ENCODE measurements around the gene PAX3.

DNA sequence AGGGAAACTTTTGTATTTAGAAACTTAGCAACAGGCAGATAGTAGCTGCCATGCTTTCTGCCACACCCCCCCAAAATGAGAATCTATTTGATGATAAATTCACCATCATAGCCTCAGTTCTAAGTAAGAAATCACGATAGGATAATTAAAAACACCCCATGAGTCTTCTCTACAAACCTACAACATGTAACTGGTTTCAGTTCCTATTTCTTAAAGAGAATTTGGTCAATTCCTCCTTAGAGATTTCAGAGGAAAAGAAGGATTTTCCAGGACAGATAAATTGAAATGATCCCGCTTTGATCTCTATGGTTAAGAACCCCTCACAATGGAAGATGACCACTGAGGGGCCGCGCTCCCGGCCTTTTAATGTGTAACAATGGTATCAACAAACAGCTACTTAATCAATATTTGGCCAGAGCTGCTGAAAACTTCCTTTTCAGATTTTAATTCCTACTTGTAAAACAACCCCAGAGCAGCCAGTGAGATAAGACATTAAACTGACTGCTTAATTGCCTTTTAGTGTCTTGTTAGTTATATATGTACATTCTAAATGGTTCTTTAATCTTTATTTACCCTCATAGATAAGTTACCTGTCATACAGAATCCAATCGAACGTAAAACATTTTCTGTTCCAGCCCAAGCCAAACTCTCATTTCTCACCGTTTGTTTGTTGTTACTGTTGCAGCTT lies 10.1 kb downstream of the PAX3 start:
- TF ChIP-seq FOXJ3 (CRISPR knock-in tag; IDR thresholded peaks at IDR 0.05; ENCODE audit: borderline replicate concordance) (no peak), SP1 (CRISPR knock-in tag; conservative IDR thresholded peaks at IDR 0.05) (no peak), CTCF (IDR thresholded peaks at IDR 0.05) (no peak), ATF6 (CRISPR knock-in tag; IDR thresholded peaks at IDR 0.05) (no peak), MLX (CRISPR knock-in tag; IDR thresholded peaks at IDR 0.05) (no peak), ELF4 (CRISPR knock-in tag; IDR thresholded peaks at IDR 0.05; ENCODE audit: low read depth) (no peak), MAX (CRISPR knock-in tag; IDR thresholded peaks at IDR 0.05) (no peak), TEAD4 (CRISPR knock-in tag; IDR thresholded peaks at IDR 0.05) (no peak)
- TF ChIP-seq, protein P1, sequence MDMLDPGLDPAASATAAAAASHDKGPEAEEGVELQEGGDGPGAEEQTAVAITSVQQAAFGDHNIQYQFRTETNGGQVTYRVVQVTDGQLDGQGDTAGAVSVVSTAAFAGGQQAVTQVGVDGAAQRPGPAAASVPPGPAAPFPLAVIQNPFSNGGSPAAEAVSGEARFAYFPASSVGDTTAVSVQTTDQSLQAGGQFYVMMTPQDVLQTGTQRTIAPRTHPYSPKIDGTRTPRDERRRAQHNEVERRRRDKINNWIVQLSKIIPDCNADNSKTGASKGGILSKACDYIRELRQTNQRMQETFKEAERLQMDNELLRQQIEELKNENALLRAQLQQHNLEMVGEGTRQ (CRISPR knock-in tag; IDR thresholded peaks at IDR 0.05): no peak
- TF ChIP-seq, protein P2, sequence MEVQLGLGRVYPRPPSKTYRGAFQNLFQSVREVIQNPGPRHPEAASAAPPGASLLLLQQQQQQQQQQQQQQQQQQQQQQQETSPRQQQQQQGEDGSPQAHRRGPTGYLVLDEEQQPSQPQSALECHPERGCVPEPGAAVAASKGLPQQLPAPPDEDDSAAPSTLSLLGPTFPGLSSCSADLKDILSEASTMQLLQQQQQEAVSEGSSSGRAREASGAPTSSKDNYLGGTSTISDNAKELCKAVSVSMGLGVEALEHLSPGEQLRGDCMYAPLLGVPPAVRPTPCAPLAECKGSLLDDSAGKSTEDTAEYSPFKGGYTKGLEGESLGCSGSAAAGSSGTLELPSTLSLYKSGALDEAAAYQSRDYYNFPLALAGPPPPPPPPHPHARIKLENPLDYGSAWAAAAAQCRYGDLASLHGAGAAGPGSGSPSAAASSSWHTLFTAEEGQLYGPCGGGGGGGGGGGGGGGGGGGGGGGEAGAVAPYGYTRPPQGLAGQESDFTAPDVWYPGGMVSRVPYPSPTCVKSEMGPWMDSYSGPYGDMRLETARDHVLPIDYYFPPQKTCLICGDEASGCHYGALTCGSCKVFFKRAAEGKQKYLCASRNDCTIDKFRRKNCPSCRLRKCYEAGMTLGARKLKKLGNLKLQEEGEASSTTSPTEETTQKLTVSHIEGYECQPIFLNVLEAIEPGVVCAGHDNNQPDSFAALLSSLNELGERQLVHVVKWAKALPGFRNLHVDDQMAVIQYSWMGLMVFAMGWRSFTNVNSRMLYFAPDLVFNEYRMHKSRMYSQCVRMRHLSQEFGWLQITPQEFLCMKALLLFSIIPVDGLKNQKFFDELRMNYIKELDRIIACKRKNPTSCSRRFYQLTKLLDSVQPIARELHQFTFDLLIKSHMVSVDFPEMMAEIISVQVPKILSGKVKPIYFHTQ (CRISPR knock-in tag; IDR thresholded peaks at IDR 0.05): no peak
- TF ChIP-seq, protein P3, sequence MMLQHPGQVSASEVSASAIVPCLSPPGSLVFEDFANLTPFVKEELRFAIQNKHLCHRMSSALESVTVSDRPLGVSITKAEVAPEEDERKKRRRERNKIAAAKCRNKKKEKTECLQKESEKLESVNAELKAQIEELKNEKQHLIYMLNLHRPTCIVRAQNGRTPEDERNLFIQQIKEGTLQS (CRISPR knock-in tag; conservative IDR thresholded peaks at IDR 0.05): no peak

All from WTC11 (cell line).